Testis (tissue), 3 donors: ENCODE data around the gene MRPS27. TPM values are rescaled to one million over a fixed set of nuclear protein-coding genes. Genes with fewer than 3 reads are reported as not detected.
"Not testable (repeated sequence)": the region's sequence is repeated elsewhere in the genome, so short reads cannot be mapped to it uniquely, and the experiment has no call there.

ENCODE experiments used
- DNase-seq: peaks from one replicate; pipeline ENCODE4 v3.0.0-alpha.2; 2019
- H3K27ac ChIP-seq, 2 donors: fragments of 200-600 bp; sonication (generic); one replicate each; pipeline ENCODE4 v1.5.1; 2019
- H3K27me3 ChIP-seq: fragments of 200-600 bp; sonication (generic); one replicate; pipeline ENCODE4 v1.5.1; 2019
- H3K36me3 ChIP-seq: fragments of 200-600 bp; sonication (generic); one replicate; pipeline ENCODE4 v1.5.1; 2017; ENCODE audit warnings: low read depth; ENCODE audit errors: missing control alignments
- H3K4me1 ChIP-seq: fragments of 200-600 bp; sonication (generic); one replicate; pipeline ENCODE4 v1.5.1; 2019
- H3K4me3 ChIP-seq, 2 donors: fragments of 200-600 bp; sonication (generic); one replicate each; pipeline ENCODE4 v1.5.1; 2017 to 2019
- H3K9me3 ChIP-seq: fragments of 200-600 bp; sonication (generic); one replicate; pipeline ENCODE4 v1.5.1; 2017
- CTCF ChIP-seq, 3 experiments: fragments of 450-650 bp in 2 of 3; fragments of 200-600 bp in 1 of 3; sonication (generic) in 1 of 3; IDR thresholded peaks; one replicate each; pipeline ENCODE4 v1.5.1; 2016 to 2019; ENCODE audit warnings: antibody characterized with exemption in 3 of 3, mild to moderate bottlenecking in 2 of 3, moderate library complexity in 1 of 3
- POLR2A ChIP-seq: fragments of 450-650 bp; IDR thresholded peaks from one replicate; pipeline ENCODE4 v1.6.1; 2017; ENCODE audit warnings: antibody characterized with exemption, mild to moderate bottlenecking, moderate library complexity
- WGBS, 2 donors: methylation state at CpG; one replicate each; pipeline ENCODE4 v1.1.5; 2018; 5-methylcytosine and 5-hydroxymethylcytosine counted together
- intact Hi-C: fragments of 100-400 bp; cut with DNase I; formaldehyde crosslinking; loops from one replicate; pipeline ENCODE4 v1.15.1; 2023; ENCODE audit warnings: low total_unique reads
- polyA plus RNA-seq: library from polyadenylated mRNA; stranded (reverse); fragments of 350-450 nt; fragmentation: Illumina TruSeq; extraction: RNeasy Lipid Tissue Mini Kit (QIAGEN cat#74804); gene quantifications from one replicate; pipeline ENCODE4 v1.2.3, GENCODE V29; 2014; ENCODE audit warnings: low read depth, low replicate concordance; ENCODE audit not compliant: insufficient read depth
- total RNA-seq, 2 donors: library from RNA; depleted of rRNA; stranded (reverse); fragments of >200 nt; gene quantifications; one replicate each; pipeline ENCODE4 v1.2.3, GENCODE V29; 2016

Gene MRPS27
- total and polyA plus RNA-seq, 3 donors from 2014 or later = 35.7 to 42.6 (median 41.6) TPM

- intact Hi-C loops = no loop called here
- H3K36me3 ChIP-seq = no peaks in the 10 kb centered on the region
- H3K27ac ChIP-seq = peak overlapping the region; percentile 56 to 77
- H3K4me3 ChIP-seq = no peak overlapping the region
- DNase-seq = peak; percentile 89
- H3K9me3 ChIP-seq = no peaks in the 10 kb centered on the region
- whole genome bisulfite sequencing, 2 donors = 31 to 53% methylated on average over 19 to 29 of the region's 29 CpGs
- no peaks in the 10 kb centered on the region for H3K27me3 ChIP-seq
- peaks cover 23% of the 10 kb centered on the region for H3K4me1 ChIP-seq
- TF ChIP-seq POLR2A = no peak
- no peak for TF ChIP-seq CTCF (IDR thresholded peaks at IDR 0.05)
These were observed 140.8 kb downstream of the MRPS27 start for GRCh38 chr5:72179028-72179815.

GRCh38 chr5:72177538-72177937 is 142.5 kb downstream of the MRPS27 start:
- Histone ChIP-seq H3K4me1 (peaks cover 23% of the 10 kb centered on the region), H3K4me3 (no peak overlapping the region), H3K36me3 (no peaks in the 10 kb centered on the region), H3K27ac (peak overlapping the region in 1 of 2 donors; percentile 77), H3K27me3 (no peaks in the 10 kb centered on the region), H3K9me3 (no peaks in the 10 kb centered on the region)
- TF ChIP-seq POLR2A = no peak
- TF ChIP-seq CTCF (IDR thresholded peaks at IDR 0.05) = no peak
- intact Hi-C loops = no loop called here
- DNase-seq = no peak
- WGBS, 2 donors = 91 to 92% methylated on average over 3 of the region's 3 CpGs

- Histone ChIP-seq H3K9me3 (no peaks in the 10 kb centered on the region), H3K4me1 (peaks cover 13% of the 10 kb centered on the region), H3K36me3 (no peaks in the 10 kb centered on the region), H3K27me3 (no peaks in the 10 kb centered on the region), H3K4me3 (no peak overlapping the region), H3K27ac (no peak overlapping the region)
- WGBS, 2 donors = 92 to 94% methylated on average over 4 of the region's 4 CpGs
- no peak for TF ChIP-seq CTCF (IDR thresholded peaks at IDR 0.05)
- no peak for TF ChIP-seq POLR2A
- no peak for DNase-seq
- intact Hi-C loops = no loop called here
These were observed 147.3 kb downstream of the MRPS27 start for GRCh38 chr5:72172786-72173185.

GRCh38 chr5:72171667-72172066 is 148.4 kb downstream of the MRPS27 start:
- 20 to 51% methylated on average over 6 of the region's 6 CpGs for WGBS, 2 donors
- DNase-seq = peak; percentile 42
- peaks cover 22% of the 10 kb centered on the region for H3K4me1 ChIP-seq
- H3K27me3 ChIP-seq = no peaks in the 10 kb centered on the region
- intact Hi-C loops = no loop called here
- H3K27ac ChIP-seq = no peak overlapping the region
- TF ChIP-seq CTCF (IDR thresholded peaks at IDR 0.05) (no peak), POLR2A (no peak)
- H3K36me3 ChIP-seq = no peaks in the 10 kb centered on the region
- H3K9me3 ChIP-seq = no peaks in the 10 kb centered on the region
- H3K4me3 ChIP-seq = no peak overlapping the region

- 93 to 98% methylated on average over 3 of the region's 3 CpGs for WGBS, 2 donors
- H3K36me3 ChIP-seq, intact Hi-C loops, H3K4me3 ChIP-seq, DNase-seq, H3K9me3 ChIP-seq, H3K27ac ChIP-seq, H3K27me3 ChIP-seq: not testable (repeated sequence)
- H3K4me1 ChIP-seq = peaks cover 26% of the 10 kb centered on the region
These were observed 148.9 kb downstream of the MRPS27 start for GRCh38 chr5:72171181-72171580.
